HUDEP-2 (cell line): ENCODE data around the gene ABCA4.
"Not testable (repeated sequence)": the region's sequence is repeated elsewhere in the genome, so short reads cannot be mapped to it uniquely, and the experiment has no call there.

Experiments used
- DNase-seq, 76 experiments: peaks; one replicate each; lab custom pipeline; 2025; ENCODE audit not compliant: unreplicated experiment in 76 of 76; lab: John Stamatoyannopoulos, UW

ABCA4 gene

DNA sequence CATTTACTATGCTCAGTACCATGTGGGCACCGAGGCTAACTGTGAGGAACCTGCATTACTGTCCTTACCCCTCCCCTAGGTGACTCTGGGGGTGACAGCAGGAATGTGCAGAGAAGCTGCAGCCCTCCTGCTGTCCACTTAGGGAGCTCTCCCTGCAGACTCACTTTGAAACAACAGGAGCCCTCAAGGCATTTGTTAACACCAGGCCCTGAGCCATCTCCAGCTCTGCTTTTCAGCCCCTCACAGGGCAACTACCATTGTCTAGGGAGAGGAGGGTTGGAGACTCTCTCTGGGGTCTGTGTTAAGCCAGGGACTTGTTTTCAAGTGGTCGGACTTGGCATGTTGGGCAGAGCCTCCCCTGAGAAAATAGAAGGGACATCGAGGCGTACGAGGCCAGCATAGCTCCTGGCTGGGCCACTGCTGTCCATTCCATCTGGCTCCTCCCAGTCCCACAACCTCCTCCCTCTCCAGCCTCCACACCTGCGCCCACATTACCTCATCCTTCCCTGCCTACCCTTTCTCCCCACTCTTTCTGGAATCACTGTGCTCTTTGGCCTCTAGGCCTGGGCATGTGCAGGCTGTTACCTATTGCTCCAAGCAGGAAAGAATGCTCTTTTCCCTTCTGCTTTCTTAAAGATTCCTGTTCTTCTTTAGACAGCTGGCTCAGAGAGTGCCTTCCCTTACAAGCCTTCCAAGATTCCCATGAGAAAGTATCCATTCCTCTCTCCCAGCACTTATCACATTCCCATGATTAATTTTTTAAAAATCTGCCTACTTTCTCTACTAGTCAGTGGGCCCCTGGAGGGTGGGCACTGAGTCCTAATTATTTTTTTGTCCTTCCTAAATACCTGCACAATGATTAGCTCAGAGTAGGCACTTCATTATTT, 109.0 kb downstream of the ABCA4 start:
- DNase-seq: no peak

DNA sequence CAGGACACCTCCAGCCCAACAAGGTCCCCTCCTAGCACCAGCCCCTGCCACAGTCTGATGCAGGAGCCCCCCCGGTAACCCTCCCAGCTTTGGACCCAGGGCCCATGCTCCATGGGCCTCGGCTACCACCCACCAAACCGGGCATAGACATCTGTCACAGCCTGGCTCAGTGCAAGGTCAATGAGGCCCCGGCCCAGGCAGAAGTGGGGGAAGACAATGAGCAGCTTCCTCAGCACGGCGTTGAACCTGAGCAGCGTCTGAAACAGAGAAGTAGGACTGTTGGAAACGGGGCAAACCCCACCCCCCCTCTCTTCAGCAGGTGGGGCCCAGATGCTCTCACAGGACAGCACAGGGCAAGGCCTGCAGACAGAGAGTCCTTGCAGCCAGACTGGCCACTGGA, 109.8 kb downstream of the ABCA4 start:
- DNase-seq: no peak

DNA sequence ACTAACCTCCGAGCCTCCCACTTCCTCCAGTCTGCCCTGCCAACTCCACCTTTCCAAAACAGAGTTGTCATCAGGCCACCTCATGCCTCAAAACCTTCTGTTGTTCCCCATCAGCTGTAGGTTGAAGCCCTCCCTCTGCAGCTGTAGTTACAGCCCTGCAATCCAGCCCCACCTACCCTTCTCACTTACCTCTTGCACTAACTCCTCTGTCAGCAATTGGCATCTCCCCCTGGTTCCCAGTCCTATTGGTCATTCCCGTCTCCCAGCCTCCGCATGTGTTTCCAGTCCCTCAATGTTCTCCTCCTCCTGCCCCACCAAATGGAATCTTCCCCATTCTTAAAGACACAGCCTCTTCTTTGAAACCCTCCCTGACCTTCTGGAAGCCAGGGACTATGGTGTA, 111.6 kb downstream of the ABCA4 start:
- no peak for DNase-seq

DNA sequence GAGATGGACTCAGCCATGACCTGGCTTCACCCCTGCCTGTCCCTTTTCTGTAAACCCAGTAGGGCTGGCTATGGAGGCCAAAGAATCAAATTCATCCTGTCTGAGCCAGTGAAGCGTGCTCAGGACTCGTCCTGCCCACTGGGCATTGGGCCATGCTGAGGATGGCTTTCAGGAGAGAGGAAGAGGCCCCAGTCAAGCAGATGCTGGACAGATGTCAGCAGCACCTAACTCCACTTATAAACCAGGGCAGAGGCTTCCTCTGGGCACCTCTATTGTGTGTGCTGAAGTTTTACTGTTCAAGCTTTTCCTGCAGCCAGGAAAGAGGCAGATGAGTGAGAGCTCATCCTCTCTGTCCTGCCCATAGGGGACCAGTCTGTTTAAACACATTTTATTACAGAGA, 114.3 kb downstream of the ABCA4 start:
- DNase-seq: no peak

DNA sequence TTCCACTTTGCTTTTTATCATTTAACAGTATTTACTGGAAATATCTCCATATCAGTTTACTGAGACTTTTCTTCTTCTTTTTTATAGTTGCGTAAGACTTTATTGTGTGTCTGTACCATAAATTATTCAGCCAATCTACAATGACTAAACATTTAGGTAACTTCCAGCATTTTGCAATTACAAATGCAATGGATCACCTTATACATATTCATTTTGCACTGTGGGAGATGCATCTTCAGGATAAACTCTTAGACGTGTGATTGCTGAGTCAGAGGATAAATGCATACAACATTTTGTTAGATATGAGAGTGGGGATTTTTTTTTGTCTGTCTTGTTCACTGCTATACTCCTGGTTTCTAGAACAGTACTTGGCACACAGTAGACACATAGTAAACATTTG, 116.0 kb downstream of the ABCA4 start:
- DNase-seq: no peak

DNA sequence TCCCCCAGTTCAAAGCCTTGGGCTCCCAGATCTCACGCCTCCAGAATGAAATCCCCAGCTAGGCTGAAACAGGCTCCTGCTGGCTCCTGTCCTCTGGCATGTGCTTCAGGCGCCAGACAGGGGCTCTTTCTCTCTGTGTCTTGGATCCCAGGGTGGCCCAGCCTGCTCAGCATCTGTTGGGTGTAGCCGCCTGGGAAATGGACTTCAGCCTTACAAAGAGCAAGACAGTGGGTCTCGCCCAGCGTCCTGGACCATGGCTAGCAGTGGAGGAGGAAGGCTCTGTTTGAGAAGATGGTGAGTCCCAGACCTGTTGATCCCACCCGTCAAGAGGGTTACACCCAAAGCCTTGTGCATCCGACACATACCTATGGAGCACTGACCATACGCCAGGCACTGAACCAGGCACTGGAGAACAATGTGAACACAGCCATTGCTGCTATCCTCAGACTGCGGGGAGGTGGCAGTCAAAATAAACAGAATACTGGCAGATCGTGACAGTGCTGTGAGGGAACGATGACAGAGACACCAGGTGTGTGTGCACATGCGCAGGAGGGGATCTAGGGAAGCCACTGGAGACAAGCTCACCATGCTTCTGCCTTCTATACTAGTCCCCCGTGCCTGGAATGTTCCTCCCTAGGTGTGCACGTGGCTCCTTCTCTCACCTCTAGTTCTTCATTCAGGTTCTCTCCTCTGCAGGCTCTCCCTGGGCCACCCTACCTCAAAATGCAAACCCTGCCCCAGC, 118.7 kb downstream of the ABCA4 start:
- DNase-seq: no peak

DNA sequence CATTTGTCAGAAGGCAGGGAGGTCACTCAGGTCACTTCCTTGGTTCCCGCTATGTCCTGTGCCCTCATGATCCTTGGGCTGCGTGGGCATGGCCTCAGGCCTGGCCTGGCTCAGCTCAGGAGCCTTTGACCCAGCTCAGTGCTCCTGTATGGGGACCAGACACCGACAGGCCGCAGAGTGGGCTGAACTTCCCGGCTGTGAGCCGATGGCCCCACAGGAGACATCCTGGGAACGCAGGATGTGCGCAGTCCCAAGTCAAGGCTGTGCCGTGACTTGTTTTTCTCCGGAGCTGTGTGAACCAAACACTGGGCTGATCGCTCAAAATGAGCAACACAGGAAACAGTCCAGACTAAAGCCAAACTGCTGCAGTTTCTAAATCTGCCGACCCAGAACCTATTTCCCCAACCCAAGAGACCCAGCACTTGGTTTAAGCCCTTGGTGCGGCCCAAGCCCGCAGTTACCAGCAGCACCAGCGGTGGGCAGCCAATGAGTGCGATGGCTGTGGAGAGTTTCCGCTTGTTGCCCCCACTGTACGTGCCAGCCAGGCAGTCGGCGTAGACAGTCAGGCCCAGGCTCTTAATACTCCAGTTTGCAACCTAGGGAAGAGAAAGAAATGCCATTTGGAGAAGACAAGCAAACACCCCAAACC, 119.4 kb downstream of the ABCA4 start:
- no peak for DNase-seq

DNA sequence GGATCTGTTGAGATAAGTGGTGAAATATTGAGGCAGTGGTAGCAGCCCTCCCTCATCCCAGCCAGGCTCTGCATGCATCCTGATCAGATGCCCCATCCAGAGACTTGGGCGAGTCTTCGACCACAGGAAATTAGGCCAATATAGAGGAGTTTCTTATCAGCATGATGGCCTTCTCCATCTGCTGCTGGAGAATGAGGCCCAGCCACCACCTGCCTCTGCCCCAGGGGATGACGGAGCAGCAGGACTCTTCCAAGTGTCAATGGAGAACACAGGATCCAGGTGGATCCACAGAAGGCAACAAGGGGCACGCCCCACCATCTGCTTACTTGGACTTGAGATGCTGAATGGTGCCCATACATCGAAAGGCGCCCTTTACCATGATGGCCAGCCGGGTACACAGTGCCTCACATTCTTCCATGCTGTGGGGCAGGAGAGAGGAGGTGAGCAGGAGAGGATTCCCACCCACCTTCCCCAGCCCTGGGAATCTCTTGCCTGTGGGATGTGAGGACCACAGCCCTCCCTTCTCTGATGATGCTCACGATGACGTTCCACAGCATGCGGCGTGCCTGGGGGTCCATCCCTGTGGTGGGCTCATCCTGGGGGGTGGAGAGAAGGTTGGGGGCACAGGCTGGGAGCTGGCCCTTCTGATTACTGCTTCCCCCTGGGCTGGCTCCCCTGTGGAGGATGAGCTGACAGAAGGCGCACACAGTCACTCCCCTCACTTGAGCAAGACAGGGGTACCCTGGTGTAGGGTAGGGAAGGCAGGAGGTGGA, 120.3 kb downstream of the ABCA4 start:
- peak in 14 of 76 experiments; percentile 4 to 55 (median 18) for DNase-seq

DNA sequence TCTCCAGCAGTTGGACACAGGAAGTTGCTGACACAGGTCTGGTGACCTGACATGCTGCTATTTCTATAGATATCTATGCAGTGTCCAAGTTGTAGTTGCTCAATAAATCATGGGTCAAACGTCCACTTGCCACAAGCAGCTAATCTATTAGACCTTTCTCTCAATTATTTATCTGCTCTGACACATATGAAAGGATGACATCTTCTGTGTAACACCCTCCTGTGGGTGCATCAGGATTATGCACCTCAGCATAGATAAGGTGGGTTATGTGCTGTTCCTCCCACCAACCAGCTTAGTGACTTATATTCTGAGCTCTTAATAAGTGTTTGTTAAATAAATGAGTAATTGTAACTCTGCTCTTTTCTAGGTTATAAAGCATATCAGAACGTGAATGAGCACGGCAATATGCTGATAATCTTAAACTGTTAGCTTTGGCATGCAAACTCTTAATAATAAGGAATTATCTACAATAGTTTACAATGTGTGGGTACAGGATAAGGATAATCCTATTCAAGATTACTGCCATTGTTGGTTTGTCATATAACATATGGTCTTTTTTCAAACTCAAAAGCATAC, 121.0 kb downstream of the ABCA4 start:
- DNase-seq: peak in 6 of 76 experiments; percentile 1 to 55 (median 24)

DNA sequence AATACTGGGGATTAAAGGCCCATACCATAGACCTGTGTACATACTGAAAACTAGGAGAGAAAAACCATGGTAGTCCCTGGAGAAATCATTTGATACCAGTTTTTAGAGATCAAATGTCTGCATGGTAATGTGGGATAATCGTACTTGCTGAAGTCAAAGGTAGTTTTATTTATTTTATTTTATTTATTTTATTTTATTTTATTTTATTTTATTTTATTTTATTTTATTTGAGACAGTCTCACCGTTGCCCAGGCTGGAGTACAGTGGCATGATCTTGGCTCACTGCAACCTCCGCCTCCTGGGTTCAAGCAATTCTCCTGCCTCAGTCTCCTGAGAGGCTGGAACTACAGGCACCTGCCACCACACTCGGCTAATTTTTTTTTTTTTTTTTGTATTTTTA, 122.4 kb downstream of the ABCA4 start:
- DNase-seq: not testable (repeated sequence)

DNA sequence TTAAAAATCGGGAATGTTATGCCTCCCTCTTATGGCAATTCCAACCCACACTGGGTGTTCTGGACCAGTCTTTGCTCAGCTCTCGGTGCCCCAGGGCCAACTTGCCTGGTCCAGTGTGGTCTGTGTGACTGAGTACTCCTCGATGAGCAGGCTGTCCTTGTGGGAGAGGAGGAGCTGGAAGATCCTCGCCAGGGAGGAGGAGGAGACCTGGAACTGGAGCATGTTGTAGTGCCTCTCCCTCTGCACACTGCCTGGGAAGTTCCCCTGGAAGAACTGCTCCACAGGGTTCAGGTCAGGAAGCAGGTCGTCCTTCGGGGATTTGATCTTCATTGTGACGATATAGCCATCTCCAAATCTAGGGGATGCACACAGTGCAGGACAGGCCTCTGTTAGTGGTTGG, 123.2 kb downstream of the ABCA4 start:
- no peak for DNase-seq

DNA sequence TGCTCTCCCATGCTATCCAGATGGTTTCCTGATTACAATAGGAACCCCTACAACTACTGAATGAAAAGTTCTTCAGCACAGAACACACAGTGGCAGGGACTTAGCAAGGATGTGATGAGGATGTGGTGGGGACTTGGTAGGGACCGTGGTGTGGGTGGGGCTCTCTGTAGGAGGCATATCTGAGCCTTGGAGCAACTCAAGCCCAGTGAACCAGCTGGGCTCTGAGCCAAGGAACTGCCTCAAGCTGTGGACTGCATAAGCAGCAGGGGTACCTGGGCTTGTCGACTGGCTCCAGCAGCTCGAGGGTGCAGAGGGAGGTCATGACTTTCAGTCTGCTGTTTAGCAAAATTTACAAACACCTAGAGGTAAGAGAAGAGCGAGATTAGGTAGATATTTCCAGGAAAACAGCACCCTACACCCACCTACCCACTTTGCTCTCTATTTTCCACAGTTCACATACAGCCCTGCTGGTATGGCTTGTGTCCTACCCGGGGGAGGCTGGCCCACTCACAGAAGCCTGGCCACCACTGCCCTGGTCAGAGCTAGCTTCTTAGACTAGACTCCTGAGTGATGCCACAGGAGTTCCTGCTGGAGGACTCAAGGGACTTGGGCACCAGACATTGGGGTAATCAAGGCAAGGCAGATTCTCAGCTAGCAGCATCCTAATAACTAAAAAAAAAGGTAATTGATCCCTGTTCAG, 125.0 kb downstream of the ABCA4 start:
- peak in 52 of 76 experiments; percentile 2 to 66 (median 29) for DNase-seq

DNA sequence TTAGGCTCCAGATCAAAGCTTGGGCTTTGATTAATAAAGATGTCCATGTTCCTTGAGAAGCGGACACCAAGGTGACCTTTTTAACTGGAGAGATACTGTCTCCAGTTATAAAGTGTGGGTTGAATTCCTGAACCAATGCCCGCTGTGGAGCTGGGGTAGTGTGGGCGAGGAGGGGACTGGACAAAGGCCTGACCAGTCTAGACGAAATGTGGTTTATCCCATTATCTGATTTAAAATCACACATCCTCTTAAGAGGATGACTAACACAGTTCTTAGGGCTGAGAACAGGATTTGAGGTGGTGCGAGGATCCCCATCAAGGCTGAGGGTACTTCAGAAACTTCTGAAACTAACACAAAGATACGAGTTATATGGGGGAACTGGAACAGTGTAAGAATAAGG, 127.2 kb downstream of the ABCA4 start:
- DNase-seq: no peak

DNA sequence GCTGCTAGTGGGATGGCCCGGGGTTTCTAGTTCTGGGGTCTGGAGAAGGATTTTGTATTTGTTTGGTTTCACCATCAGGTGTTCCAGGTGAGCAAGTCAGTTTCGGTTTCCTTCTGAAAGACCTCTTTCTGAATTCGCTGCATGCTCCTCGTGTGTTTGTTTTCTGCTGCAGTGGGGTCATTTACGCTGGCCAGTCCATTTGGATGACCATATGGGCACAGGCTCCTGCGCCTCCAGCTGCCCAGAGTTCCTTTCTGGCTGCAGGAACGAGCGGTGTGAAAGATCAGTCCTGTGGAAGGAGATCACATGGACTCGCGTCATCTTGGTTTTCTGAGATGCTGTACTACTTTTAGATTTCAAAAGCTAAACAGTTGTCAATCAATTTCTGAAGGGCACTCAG, 128.0 kb downstream of the ABCA4 start:
- no peak for DNase-seq

DNA sequence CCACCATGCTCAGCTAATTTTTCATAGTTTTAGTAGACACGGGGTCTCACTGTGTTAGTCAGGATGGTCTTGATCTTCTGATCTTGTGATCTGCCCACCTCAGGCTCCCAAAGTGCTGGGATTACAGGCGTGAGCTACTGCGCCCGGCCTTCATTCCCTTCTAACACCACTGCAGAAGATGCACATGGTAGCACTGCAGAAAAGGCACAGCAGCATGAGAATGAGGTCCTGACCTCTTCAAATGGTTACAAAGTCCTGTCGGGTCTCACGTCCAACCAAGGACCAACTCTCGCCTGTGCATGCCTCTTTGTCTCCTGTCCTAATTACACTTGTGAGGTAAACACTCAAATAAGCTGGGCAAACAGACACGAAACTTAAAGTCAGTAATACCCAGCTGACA, 128.8 kb downstream of the ABCA4 start:
- DNase-seq: no peak

DNA sequence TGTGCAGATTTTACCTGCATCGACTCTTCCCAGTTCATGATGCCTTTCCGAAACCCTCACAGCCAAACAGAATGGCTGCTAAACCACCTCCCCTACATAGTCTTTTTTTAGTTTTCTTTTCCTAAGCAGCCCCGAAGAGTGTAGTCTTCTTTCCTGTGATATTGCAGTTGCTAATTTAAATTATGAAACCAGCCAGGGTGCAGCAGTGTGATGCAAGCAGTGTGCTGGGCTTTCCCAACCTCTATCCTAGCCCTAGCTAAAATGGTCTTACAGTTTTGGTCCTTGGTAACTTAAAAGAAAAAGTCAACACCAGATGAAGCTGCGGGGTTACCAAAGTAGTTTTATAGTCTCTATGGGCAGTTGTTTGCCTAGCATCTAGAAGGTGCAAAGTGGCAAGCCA, 129.7 kb downstream of the ABCA4 start:
- DNase-seq: no peak

DNA sequence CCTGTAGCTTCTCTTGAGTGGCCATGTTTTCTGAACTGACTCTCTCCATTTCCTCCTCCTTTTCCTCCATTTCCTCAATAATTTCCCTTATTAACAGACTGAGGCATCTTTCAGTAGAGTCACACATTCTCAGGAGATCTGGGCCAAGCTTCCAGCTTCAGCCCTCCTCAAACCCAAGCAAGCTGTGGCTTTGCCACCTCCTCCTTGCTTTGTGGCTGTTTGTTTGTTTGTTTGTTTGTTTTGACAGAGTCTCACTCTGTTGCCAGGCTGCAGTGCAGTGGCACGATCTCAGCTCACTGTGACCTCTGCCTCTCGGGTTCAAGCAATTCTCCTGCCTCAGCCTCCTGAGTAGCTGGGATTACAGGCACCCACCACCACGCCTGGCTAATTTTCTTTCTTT, 130.5 kb downstream of the ABCA4 start:
- not testable (repeated sequence) for DNase-seq

DNA sequence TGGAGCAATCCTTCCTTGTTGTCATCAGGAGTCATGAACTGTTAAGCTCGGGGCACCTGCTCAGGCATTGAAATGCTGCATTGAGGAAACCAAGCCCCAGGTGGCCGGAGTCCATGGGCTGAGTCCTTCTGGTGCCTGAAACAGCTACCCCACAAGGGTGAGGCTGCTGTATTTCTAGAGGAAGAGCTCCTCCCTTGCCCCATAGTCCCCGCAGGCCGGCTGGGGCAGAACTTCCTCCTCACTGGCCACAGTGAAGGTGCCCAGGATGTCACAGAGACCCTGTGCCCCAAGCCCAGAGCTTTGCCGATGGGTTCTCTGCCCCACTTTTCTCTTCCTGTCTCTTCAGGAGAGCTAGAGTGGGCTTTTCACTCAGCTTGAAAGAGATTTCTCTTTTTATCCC, 130.9 kb downstream of the ABCA4 start:
- no peak for DNase-seq

DNA sequence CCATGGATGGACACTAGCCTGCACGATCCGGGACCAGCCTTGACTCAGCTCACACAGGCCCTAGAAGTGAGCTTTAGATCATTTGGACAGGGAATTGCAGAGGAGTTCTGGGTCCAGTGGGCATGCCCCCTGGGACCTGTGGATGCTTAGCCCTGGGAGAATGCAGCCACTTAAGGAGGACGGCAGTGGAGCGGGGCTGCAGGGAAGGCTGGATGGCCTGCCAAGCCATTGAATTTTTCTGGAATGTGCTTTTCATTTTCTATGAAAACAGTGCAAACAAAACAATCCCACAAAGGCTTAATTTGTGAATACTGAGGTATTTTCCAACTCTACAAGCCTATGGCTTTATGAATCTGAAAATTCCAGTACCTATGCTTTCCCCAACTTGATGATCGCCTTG, 131.3 kb downstream of the ABCA4 start:
- no peak for DNase-seq
